ENCODE data around the gene TBC1D32.
"Not testable (repeated sequence)": the region's sequence is repeated elsewhere in the genome, so short reads cannot be mapped to it uniquely, and the experiment has no call there.

Gene TBC1D32

GRCh38 chr6:121339639-121340226 is 5.5 kb upstream of the TBC1D32 start:
- no peak for DNase-seq (ENCODE audit: extremely low spot score)
- ChIA-PET POLR2A (no interaction called here), CTCF (no interaction called here)
- no peak for TF ChIP-seq CTCF (IDR thresholded peaks at IDR 0.05; ENCODE audit: control extremely low read depth, extremely low read depth, low read depth, missing control alignments)

GRCh38 chr6:121338956-121339355 is 4.7 kb upstream of the TBC1D32 start:
- POLR2A ChIA-PET = no interaction called here

DNA sequence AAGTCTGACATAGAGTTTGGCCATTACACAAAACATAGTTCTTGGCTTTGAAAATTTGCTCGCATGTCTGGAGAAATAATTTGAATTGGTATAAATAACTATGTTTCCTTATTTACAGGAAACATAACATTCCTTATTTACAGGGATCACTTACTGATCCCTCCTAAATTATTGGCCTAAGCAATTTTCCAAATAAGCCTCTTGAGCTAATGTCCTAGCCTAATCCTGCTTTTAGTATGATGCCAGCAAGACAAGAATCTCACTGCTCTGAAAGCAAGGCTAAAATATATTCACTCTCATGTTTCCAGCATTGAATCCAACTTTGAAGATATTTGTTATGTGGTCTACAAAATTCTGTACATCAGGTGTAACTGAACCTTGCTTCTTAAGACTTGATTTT is 4.1 kb upstream of the TBC1D32 start:
- no peak for DNase-seq (ENCODE audit: extremely low spot score)
- ChIA-PET POLR2A (no interaction called here), CTCF (interaction anchor here (1.2 to 1.7 kb wide), 3 partner anchors 9 to 23 kb away, joined by 3 to 4 read pairs (median 3); no protein-coding TSS in a partner anchor)
- TF ChIP-seq CTCF (IDR thresholded peaks at IDR 0.05; ENCODE audit: control extremely low read depth, extremely low read depth, low read depth, missing control alignments) = no peak

More at GRCh38 chr6:121338956-121339355, 4.7 kb upstream of the TBC1D32 start:
- CTCF ChIA-PET = interaction anchor here (1.2 kb wide), 1 partner anchor 15 kb away, joined by 3 read pairs; no protein-coding TSS in a partner anchor
- DNase-seq (ENCODE audit: extremely low spot score) = no peak
- TF ChIP-seq CTCF (IDR thresholded peaks at IDR 0.05; ENCODE audit: control extremely low read depth, extremely low read depth, low read depth, missing control alignments) = no peak

- ChIA-PET CTCF (interaction anchor here (1.1 to 1.5 kb wide), 3 partner anchors 16 to 280 kb away, joined by 3 to 4 read pairs (median 3); no protein-coding TSS in a partner anchor), POLR2A (no interaction called here)
- no peak for DNase-seq (ENCODE audit: extremely low spot score)
- TF ChIP-seq CTCF (IDR thresholded peaks at IDR 0.05; ENCODE audit: control extremely low read depth, extremely low read depth, low read depth, missing control alignments) = no peak
Observed at GRCh38 chr6:121335087-121336008, 1.1 kb upstream of the TBC1D32 start.

GRCh38 chr6:121333694-121334093 is 586 bp downstream of the TBC1D32 start:
- CTCF ChIA-PET; POLR2A ChIA-PET; DNase-seq (ENCODE audit: extremely low spot score): not testable (repeated sequence)

GRCh38 chr6:121333196-121333595 is 1.1 kb downstream of the TBC1D32 start:
- DNase-seq (ENCODE audit: extremely low spot score) = no peak
- ChIA-PET CTCF (no interaction called here), POLR2A (no interaction called here)
- TF ChIP-seq CTCF (IDR thresholded peaks at IDR 0.05; ENCODE audit: control extremely low read depth, extremely low read depth, low read depth, missing control alignments) = no peak

GRCh38 chr6:121330516-121330915 is 3.8 kb downstream of the TBC1D32 start:
- ChIA-PET CTCF (interaction anchor here (1.3 to 2.6 kb wide), 3 partner anchors 11 to 52 kb away, joined by 3 to 10 read pairs (median 6); no protein-coding TSS in a partner anchor), POLR2A (no interaction called here)
- DNase-seq (ENCODE audit: extremely low spot score) = no peak

More at GRCh38 chr6:121330516-121330915, 3.8 kb downstream of the TBC1D32 start:
- no peak for TF ChIP-seq CTCF (IDR thresholded peaks at IDR 0.05; ENCODE audit: control extremely low read depth, extremely low read depth, low read depth, missing control alignments)

All from GM10248 (cell line).